ENCODE data around the gene CFAP46. TPM values are rescaled to one million over a fixed set of nuclear protein-coding genes. Genes with fewer than 3 reads are reported as not detected.
"Not testable (repeated sequence)": the region's sequence is repeated elsewhere in the genome, so short reads cannot be mapped to it uniquely, and the experiment has no call there.

CFAP46 gene
- total RNA-seq, 1 donor from 2014 or later, result 0.09 TPM

DNA sequence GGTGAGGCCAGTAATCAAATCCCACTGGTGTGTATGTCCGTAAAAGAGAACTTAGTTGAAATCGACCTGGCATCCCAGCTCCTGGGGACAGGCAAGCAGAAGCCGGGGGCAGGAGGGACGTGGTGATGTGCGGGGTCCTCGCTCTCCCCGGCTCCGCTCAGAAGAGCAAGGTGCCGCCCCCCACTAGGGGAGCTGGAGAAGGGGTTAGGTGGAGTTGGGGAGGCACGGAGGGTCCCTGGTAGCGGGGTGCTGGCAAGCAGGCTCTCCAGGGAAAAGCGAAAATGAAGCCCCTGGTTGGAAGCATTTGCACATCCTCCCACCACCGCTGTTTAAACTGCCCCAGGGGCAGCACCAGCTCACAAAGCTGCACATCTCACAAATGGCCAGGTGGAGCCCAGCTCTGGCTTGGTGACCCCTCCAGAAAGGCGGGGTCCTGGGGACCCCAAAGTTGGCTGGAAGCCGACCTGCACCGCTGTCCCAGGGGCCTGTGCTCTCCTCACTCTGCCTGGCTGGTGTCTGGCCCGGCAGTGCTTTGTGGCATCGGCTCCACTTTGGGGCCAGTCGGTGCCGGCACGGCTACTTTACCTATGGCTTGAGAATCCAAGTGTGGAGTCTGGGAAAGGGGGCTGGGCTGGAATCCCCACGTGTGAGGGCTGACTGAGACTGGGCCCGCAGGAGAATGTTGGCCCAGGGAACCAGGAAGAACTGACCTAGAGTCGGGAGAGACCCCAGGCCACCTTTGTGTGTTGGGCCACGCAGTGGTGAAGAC lies 2.9 kb upstream of the CFAP46 start:
- intact Hi-C loops (cut with micrococcal nuclease), result no loop called here

DNA sequence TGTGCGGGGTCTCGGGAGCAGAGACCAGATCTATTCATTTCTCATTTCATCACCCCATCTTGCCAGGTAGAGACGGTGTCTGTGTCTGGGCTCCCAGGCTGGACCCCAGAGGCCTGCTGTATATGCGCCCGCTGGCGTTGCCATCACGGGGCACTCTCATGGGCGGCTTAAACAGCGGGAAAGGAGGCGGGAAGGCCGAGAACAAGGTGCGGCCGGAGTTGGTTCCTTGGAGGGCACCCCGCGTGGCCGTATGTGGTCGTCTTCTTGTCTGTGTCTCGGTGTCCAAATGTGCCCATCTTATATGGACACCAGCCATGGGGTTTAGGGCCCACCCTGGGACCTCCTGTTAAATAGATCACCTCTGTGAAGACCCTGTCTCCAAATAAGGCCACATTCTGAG lies 2.1 kb upstream of the CFAP46 start:
- intact Hi-C loops (cut with micrococcal nuclease), result loop anchor here (5.0 kb wide), 1 partner anchor 198 kb away; no protein-coding TSS in a partner anchor

DNA sequence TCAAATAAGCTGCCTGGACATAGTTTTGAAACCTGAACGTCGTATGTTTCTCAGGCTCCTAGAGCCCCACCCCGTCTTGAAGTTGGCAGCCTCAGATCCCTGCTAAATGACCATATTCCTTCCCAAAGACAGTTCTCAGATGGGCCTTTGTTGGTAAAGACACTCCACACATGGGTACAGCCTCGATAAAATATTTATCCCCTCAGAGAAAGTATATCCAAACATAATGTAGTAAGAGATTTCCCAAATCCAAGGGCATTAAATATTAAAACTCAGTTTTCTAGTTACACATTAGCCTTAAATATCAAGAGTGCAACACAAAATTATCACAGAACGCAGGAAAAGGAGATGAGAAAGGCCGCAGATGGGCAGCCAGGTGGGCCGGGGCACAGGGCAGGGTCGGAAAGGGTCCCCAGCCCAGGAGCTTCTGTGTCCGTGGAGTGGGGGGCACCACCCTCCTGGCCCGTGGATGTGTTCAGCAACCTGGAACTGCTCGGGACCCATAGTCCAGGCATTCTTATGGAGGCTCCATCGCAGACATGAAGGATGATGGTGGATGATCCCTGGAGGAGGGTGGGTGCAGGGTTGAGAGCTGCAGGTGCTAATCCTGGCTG lies 1.5 kb upstream of the CFAP46 start:
- intact Hi-C loops (cut with micrococcal nuclease), result loop anchor here (5.0 kb wide), 1 partner anchor 198 kb away; no protein-coding TSS in a partner anchor

DNA sequence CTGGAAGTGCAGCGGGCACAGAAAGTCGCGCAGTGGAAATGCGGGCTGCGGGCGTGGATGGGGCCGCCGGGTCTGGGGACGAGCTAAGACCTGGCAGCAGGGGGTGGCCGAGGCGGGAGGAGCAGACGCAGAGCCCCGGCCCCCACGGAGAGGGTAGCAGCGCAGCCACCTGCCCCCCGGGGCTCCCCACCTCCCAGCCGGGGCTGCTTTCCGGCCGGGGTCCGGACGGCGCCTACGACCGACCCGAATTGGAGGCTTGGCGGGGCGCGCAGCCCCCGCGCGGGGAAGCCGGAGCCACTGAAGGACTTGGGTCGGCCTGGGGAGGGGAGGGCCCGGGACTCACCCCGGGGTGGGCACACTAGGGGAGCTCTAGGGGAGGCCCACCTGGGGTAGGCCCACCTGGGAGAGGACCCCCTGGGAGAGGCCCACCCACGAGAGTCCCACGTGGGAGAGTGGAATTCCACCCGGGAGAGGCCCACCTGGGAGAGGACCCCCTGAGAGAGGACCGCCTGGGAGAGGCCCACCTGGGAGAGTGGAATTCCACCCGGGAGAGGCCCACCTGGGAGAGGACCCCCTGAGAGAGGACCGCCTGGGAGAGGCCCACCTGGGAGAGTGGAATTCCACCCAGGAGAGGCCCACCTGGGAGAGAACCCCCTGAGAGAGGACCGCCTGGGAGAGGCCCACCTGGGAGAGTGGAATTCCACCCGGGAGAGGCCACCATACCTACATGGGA lies 854 bp upstream of the CFAP46 start:
- intact Hi-C loops (cut with micrococcal nuclease), result loop anchor here (5.0 kb wide), 1 partner anchor 199 kb away; no protein-coding TSS in a partner anchor

DNA sequence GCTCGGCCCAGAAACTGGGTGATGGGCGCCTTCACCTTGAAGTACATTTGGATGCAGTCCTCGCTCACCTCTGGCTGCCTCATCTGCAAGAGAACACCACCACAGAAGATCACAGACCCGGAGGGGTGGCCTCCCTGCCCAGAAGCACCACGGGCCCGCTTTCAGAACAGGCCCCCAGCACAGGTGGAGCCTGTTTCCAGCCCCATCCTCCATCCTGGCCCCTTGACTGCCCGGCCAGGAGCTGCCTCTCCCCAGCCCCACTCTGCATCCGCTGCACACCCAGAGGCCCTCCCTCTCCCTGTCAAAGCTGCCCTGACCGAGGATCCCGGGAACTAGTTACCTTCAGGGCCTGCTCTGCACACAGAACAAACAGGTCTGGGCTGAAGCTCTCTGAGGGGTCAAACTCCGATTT lies 724 bp downstream of the CFAP46 start:
- intact Hi-C loops (cut with micrococcal nuclease), result loop anchor here (5.0 kb wide), 1 partner anchor 201 kb away; no protein-coding TSS in a partner anchor

DNA sequence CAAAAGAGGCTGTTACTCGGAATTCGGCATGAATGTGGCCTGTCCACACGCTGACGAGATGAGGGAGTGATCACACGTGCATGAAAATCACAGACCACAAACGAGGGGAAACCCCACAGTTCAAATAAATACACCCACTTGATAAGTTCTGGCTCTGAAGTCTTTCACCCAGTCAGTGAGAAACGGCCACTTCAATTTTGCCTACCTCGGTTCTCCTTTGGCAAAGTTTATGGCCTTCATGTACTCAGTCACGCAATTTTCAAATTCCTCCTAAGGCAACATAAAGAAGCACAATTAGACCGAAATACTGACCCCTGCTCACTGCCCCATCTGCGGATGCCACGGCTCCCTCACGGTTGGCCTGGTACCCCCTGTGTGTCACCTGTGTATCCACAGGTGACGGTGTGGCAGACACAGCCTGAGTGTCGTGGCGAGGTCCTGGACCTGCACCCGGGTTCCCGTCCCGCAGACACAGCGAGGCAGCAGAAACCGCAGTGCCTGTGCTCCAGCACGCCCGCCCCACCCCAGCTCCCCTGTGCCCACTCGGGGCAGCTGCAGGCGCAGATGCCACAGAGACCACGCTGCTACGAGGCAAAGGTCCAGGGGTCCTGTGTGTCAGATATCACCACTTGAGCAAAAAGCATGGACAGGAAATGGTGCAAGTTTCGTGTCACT lies 1.4 kb downstream of the CFAP46 start:
- intact Hi-C loops (cut with micrococcal nuclease), result loop anchor here (5.0 kb wide), 1 partner anchor 201 kb away; no protein-coding TSS in a partner anchor

DNA sequence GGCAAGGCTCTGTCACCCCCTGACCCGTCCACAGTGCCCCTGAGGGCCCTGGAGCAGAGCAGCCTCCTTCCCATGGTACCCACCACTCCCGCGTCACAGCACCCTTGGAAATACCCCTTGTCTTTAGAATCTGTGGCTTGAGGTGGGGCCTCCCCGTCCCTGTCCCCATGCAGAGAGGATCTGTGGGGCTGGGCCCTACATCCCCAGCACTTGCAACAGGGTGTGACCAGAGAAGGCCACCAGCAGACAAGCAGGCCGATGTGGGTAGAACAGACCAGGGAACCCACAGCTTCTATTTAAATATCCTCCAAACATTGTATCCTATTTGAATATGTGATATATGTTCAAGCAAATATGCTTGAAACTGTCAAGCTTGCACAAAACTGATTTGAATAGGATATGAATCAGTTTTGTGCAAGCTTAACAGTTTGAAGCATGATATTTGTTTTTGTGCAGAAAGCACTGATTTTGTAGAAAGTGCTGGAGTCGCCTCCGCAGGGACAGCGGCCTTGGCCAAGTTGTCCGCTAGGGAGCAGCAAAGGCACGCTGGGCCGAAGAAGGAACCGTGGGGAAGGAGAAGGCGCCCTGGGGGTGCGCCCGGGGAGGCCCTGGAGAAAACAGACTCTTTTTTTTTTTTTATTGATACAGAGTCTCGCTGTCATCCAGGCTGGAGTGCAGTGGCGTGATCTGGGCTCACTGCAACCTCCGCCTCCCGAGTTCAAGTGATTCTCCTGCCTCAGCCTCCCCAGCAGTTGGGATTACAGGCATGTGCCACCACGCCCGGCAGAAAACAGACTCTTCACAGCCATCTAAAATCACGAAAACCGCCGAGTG lies 2.2 kb downstream of the CFAP46 start:
- intact Hi-C loops (cut with micrococcal nuclease), result loop anchor here (5.0 kb wide), 1 partner anchor 202 kb away; no protein-coding TSS in a partner anchor

DNA sequence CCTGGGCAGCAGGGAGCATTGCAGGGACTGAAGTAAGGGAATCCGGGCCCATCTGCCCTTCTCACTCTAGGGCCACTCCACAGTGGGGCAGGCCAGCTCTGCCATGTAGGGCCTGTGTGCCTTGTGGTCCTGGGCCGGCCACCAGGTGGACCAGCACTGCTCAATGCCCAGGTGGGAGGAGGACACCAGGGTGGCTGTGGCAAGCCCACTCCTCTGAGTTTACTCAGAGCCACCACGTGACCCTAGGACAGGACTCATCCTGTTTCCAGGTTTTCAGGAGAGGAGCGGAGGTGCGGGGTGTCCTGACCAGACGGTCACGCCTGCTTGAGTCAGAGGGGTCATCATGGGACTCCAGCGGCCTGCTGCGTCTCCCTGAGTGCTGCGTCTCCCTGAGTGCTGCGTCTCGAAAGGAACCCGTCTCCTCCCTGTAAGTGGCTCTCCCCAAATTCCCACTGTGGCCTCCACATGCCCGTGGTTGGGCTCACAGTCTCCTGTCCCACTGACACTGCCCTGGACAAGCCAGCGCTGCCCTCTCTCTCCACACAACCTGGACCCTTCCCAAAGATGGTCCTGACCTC lies 2.9 kb downstream of the CFAP46 start:
- intact Hi-C loops (cut with micrococcal nuclease), result no loop called here

DNA sequence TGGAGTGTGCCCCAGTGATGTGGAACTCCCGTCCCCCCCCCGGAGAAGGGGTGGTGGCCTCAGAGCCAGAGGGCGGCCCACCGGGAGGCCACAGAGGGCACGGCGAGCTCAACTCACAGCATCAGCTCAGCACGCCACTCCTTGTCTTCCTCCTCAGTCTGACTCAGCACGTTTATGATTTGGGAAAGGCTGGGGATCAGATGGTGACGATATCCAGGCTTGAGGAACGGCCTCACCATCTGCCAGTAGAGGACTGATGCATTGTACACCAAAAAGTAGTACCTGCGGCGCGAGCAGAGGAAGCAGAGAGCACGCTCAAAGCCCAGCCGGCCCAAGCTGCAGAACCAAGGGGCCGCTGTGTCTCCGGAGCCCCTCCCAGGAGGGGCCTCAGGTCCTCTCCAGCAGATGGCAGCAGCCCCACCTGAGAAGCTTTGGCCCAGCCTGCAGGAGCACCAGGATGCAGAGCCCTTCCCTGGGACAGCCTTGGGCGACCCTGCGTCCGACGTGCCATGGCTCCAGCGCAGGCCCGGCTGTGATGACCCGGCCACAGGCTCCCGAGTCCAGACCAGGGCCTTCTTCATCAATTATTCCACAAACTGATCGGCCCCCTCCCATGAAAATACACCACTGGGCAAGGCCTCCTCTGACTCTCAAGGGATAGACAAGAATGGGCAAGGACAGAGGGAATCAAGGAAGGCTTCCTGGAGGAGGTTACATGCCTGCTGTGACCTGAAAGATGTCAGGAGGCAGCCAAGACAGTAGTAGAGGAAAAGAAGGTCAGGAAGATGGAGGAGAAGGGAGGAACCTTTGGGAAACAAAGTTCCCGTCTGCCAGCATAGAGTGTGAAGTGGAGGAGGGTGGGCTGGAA lies 3.7 kb downstream of the CFAP46 start:
- intact Hi-C loops (cut with micrococcal nuclease), result no loop called here

DNA sequence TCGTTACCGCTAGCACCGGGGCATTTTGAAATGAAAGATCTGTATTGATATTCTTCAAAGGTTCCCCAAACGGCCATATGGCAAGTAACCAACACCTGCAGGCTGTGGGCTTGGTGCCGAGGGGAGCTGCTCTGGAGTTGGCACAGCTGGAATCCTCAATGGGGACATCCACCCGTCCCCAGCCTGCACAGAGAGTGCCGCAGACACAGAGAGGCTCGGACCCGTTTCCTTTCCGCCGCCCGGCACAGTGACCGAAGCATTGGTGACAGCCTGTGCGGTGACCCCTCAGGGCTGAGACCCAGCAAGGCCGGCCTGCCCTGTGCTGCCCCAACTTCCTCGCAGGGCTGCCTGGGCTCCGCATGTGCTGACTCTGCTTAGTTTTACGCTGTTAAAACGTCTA lies 4.5 kb downstream of the CFAP46 start:
- intact Hi-C loops (cut with micrococcal nuclease), result no loop called here

DNA sequence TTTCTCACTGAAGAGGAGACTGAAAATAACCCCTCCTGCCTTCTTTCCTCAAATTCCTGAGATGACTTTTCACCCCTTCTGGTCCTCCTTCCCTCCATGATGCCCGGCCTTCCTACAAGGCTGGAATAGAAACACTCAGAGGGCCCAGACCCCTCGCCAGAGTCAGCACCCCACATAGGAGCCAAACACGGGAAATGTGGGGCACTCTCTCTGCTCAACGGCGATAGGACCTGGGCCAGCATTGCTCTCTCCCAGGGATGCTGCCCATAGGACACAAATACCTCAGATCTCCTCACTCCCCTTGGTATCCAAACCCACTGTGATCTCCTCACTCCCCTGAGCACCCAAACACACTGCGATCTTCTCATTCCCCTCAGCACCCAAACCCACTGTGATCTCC lies 7.4 kb downstream of the CFAP46 start:
- intact Hi-C loops (cut with micrococcal nuclease), result no loop called here

DNA sequence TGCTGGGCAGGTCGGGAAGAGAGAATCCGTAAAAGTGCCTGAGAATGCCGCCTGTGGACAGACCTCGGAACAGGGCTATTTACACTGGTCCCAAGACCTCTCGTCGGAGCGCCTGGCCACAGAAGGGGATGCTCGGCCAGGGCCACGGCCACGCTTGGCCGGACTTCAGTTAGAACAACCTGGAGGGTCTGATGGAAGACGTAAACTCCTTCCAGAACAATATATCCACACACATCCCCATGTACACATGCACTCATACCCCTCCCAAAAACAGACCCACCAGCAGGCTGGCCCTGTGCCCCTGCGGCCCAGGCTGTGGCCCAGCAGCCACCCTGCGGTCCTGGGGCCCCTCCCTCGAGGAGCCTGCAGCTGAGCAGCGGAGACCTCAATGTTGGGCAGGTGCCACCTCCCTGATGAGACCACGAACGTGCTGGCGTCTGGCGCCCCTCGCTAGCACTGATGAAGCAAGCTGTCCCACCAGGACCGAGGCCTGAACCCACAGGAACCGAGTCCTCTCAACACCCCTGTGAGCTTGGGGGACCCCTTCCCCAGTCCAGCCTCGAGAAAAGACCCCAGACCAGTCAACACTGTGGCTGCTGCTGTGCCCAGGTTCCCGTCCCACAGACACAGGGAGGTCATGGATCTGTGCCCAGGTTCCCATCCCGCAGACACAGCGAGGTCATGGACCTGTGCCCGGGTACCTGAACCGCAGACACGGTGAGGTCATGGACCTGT lies 8.9 kb downstream of the CFAP46 start:
- intact Hi-C loops (cut with micrococcal nuclease), result no loop called here

DNA sequence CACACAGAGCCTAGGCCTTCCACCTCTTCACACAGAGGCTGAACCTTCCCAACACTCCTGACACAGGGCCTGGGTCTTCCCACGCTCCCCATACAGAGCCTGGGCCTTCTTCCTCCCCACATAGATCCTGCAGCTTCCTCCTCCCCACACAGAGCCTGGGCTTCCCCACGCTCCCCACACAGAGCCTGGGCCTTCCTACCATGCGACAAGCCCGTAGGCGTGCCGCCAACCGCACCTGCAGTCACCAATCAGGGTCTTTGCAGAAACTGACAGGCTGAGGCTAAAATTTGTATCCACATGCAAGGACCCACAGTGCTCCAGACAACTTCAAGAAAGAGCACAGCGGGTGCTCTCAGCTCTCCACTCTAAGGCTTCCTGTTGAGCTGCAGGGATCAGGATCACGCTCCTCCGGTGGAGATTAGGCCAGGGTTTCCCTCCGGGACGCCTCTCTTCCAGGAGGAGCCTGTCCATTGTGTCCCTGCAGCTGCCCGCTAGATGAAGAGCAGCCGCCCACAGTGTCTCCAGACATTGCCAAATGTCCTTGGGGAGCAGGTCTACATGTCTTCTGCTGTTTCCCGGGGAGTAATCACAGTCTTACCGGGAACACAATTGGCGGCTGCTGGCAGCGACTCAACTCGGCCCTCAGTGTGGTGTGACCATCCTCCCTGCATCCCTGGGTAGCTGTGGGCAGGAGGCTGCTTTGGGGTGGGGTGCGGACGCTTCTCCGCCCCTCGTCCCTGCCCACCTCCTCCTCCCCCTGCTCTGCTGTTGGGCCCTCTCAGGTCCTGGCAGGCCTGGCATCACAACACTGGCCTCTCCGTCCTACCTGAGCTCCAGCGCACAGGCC lies 9.7 kb downstream of the CFAP46 start:
- intact Hi-C loops (cut with micrococcal nuclease), result no loop called here

DNA sequence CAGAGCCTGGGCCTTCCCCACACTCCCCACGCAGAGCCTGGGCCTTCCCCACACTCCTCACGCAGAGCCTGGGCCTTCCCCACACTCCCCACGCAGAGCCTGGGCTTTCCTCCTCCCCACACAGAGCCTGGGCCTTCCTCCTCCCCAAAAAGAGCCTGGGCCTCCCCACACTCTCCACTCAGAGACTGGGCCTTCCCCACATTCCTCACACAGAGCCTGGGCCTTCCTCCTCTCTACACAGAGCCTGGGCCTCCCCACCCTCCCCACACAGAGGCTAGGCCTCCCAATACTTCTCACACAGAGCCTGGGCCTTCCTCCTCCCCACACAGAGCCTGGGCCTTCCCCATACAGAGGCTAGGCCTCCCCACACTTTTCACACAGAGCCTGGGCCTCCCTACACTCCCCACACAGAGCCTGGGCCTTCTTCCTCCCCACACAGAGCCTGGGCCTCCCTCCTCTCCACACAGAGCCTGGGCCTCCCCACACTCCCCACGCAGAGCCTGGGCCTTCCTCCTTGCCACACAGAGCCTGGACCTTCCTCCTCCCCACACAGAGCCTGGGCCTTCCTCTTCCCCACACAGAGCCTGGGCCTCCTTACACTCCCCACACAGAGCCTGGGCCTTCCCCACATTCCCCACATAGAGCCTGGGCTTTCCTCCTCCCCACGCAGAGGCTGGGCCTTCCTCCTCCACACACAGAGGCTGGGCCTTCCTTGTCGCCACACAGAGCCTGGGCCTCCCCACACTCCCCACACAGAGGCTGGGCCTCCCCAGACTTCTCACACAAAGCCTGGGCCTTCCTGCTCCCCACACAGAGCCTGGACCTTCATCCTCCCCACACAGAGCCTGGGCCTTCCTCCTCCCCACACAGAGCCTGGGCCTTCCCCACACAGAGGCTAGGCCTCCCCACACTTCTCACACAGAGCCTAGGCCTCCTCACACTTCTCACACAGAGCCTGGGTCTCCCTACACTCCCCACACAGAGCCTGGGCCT lies 10.8 kb downstream of the CFAP46 start:
- intact Hi-C loops (cut with micrococcal nuclease), result not testable (repeated sequence)

DNA sequence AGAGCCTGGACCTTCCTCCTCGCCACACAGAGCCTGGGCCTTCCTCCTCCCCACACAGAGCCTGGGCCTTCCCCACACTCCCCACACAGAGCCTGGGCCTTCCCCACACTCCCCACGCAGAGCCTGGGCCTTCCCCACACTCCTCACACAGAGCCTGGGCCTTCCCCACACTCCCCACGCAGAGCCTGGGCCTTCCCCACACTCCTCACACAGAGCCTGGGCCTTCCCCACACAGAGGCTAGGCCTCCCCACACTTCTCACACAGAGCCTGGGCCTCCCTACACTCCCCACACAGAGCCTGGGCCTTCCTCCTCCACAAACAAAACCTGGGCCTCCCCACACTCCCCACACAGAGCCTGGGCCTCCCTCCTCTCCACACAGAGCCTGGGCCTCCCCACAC lies 11.7 kb downstream of the CFAP46 start:
- intact Hi-C loops (cut with micrococcal nuclease), result not testable (repeated sequence)

DNA sequence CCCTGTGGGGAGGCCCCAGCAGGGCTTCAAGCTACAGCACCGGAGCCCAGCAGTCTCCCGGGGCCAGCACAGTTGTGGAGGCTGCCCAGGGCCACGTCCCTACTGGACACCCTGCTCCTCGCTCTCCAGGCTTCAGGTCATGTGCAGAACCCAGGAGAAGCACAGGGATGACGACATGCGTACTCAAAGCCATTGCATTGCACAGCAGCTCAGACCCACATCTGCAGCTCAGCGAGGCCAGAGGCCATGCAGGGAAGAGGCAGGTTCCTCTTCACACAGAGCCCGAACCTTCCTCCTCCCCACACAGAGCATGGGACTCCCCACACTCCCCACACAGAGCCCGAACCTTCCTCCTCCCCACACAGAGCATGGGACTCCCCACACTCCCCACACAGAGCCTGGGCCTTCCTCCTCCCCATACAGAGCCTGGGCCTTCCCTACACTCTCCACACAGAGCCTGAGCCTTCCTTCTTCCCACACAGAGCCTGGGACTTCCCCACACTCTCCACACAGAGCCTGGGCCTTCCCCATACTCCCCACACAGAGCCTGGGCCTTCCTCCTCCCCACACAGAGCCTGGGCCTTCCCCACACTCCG lies 12.3 kb downstream of the CFAP46 start:
- intact Hi-C loops (cut with micrococcal nuclease), result no loop called here

All from T-helper 2 cell treated with Interferon-gamma antibody and Interleukin-4, amounts not matched to agents 100 ng/mL and 5 ng/mL, for 36 hours (primary cell).